GM19239 (cell line): ENCODE measurements around the gene KDM7A.
A peak's percentile ranks its signal among the peaks of the same experiment; 100 is the strongest.
"Not testable (repeated sequence)": the region's sequence is repeated elsewhere in the genome, so short reads cannot be mapped to it uniquely, and the experiment has no call there.

Source experiments
- DNase-seq: peaks from one replicate; pipeline ENCODE4 v3.0.0; 2011; ENCODE audit warnings: low spot score; ENCODE audit not compliant: insufficient read length
- FAIRE-seq: peaks from 2 replicates; lab custom pipeline; 2011; peaks lifted over from hg19 to GRCh38; lab: Jason Lieb, UNC

KDM7A gene

GRCh38 chr7:140201393-140201792 is 24.6 kb upstream of the KDM7A start:
- no peak for FAIRE-seq
- DNase-seq: no peak

GRCh38 chr7:140200061-140200989 is 23.5 kb upstream of the KDM7A start:
- FAIRE-seq: no peak
- no peak for DNase-seq

- no peak for FAIRE-seq
- DNase-seq: no peak
Measured at GRCh38 chr7:140197938-140198337, 21.2 kb upstream of the KDM7A start.

- no peak for DNase-seq
- FAIRE-seq: no peak
Measured at GRCh38 chr7:140197218-140197890, 20.6 kb upstream of the KDM7A start.

GRCh38 chr7:140196361-140197217 is 19.8 kb upstream of the KDM7A start:
- FAIRE-seq (no peak), DNase-seq (no peak)

- DNase-seq (no peak), FAIRE-seq (no peak)
Measured at GRCh38 chr7:140195859-140196258, 19.1 kb upstream of the KDM7A start.

GRCh38 chr7:140192620-140193019 is 15.8 kb upstream of the KDM7A start:
- no peak for FAIRE-seq

GRCh38 chr7:140192176-140192575 is 15.4 kb upstream of the KDM7A start:
- no peak for DNase-seq
- FAIRE-seq: no peak

More at GRCh38 chr7:140192620-140193019, 15.8 kb upstream of the KDM7A start:
- no peak for DNase-seq

- FAIRE-seq: no peak
- no peak for DNase-seq
Measured at GRCh38 chr7:140190588-140190987, 13.8 kb upstream of the KDM7A start.

GRCh38 chr7:140189917-140190316 is 13.1 kb upstream of the KDM7A start:
- DNase-seq (no peak), FAIRE-seq (no peak)

GRCh38 chr7:140182917-140183316 is 6.1 kb upstream of the KDM7A start:
- FAIRE-seq: no peak
- DNase-seq: no peak

GRCh38 chr7:140179339-140179738 is 2.6 kb upstream of the KDM7A start:
- DNase-seq (no peak), FAIRE-seq (no peak)

GRCh38 chr7:140176122-140176701 is 571 bp downstream of the KDM7A start:
- peak; percentile 8 for DNase-seq
- no peak for FAIRE-seq

GRCh38 chr7:140175221-140176121 is 1.3 kb downstream of the KDM7A start:
- FAIRE-seq (peak; percentile 82), DNase-seq (peak; percentile 69)

GRCh38 chr7:140174217-140174616 is 2.6 kb downstream of the KDM7A start:
- no peak for FAIRE-seq
- DNase-seq: no peak

- DNase-seq (no peak), FAIRE-seq (no peak)
Measured at GRCh38 chr7:140170375-140170774, 6.4 kb downstream of the KDM7A start.

- DNase-seq (no peak), FAIRE-seq (no peak)
Measured at GRCh38 chr7:140168816-140169215, 8.0 kb downstream of the KDM7A start.

GRCh38 chr7:140165422-140165821 is 11.4 kb downstream of the KDM7A start:
- FAIRE-seq (no peak), DNase-seq (no peak)

GRCh38 chr7:140162081-140162480 is 14.7 kb downstream of the KDM7A start:
- DNase-seq, FAIRE-seq: not testable (repeated sequence)
